AG09309 (cell line): ENCODE results near the gene MEG3.

Source experiments
- DNase-seq: peaks from one replicate; pipeline ENCODE4 v3.0.0-alpha.2; 2010; ENCODE audit warnings: low read depth
- H3K4me3 ChIP-seq: 2 replicates; pipeline ENCODE4 v1.5.1; 2011; ENCODE audit warnings: mild to moderate bottlenecking, low read depth, low read length, moderate library complexity; ENCODE audit not compliant: control insufficient read depth
- CTCF ChIP-seq: IDR thresholded peaks from 2 replicates; pipeline ENCODE4 v1.5.1; 2011; ENCODE audit warnings: mild to moderate bottlenecking, low read depth, low read length, inconsistent platforms; ENCODE audit not compliant: insufficient read depth, control insufficient read depth; ENCODE audit errors: missing control alignments

Gene MEG3

GRCh38 chr14:100824091-100824551, 1.8 kb upstream of the MEG3 start:
- no peak for DNase-seq

GRCh38 chr14:100824901-100825712, 811 bp upstream of the MEG3 start:
- H3K4me3 ChIP-seq: peak overlapping the region; percentile 85
- DNase-seq: no peak

More at GRCh38 chr14:100824091-100824551, 1.8 kb upstream of the MEG3 start:
- H3K4me3 ChIP-seq: no peak overlapping the region
- no peak for TF ChIP-seq CTCF

GRCh38 chr14:100826391-100827100, 628 bp downstream of the MEG3 start:
- H3K4me3 ChIP-seq: peak overlapping the region; percentile 85
- no peak for TF ChIP-seq CTCF

More at GRCh38 chr14:100824901-100825712, 811 bp upstream of the MEG3 start:
- no peak for TF ChIP-seq CTCF

GRCh38 chr14:100827101-100828021, 1.4 kb downstream of the MEG3 start:
- TF ChIP-seq CTCF: peak; percentile 61
- DNase-seq: no peak
- peak overlapping the region; percentile 85 for H3K4me3 ChIP-seq

More at GRCh38 chr14:100826391-100827100, 628 bp downstream of the MEG3 start:
- no peak for DNase-seq

- TF ChIP-seq CTCF: peak; percentile 65
- H3K4me3 ChIP-seq: peak overlapping the region; percentile 85
- peak; percentile 59 for DNase-seq
These were observed 2.3 kb downstream of the MEG3 start for GRCh38 chr14:100828031-100828769.
